ENCODE results near the gene NISCH.

The NISCH gene

DNA sequence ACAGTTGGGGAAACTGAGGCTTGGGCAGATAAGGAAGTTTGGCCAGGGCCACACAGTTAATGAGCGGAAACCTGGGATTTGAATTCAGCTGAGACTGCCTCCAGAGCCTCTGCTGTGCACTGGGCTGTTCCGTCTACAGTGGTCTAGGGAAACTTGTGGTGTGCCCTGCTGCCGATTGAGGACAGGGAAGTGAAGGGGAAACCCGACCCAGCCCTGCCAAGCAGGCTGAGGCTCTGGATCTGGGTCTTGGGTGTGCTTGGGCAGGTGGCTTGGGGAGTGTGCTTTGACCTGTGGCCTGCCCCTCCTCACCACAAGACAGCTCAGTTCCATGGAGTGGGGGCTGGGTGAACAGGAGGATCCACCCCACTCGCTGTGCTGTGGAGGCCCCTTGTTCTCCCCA, 17.6 kb downstream of the NISCH start:
- peaks cover 50 to 91% of the 10 kb centered on the region in 2 donors for H3K36me3 ChIP-seq (replicated peaks in 1 of 2; ENCODE audit: control insufficient read depth in 2 of 2, insufficient read depth in 2 of 2, low read length in 2 of 2)
- no peaks in the 10 kb centered on the region for H3K27me3 ChIP-seq (ENCODE audit: control insufficient read depth in 3 of 3, insufficient read depth in 3 of 3, low read depth in 1 of 3, low read length in 3 of 3)
- no peak overlapping the region for H3K23ac ChIP-seq (ENCODE audit: low read depth, low read length, poor library complexity)
- no peak overlapping the region for H4K91ac ChIP-seq (ENCODE audit: low read depth, low read length, poor library complexity)
- no peaks in the 10 kb centered on the region for H3K4me1 ChIP-seq (ENCODE audit: control insufficient read depth in 2 of 2, insufficient read depth in 1 of 2, low read depth in 1 of 2, low read length in 2 of 2)
- no peak overlapping the region for H2AFZ ChIP-seq (ENCODE audit: low read length)
- H3K79me1 ChIP-seq (ENCODE audit: low read depth, low read length), result peaks cover 7% of the 10 kb centered on the region
- no peak overlapping the region for H3K4me3 ChIP-seq (ENCODE audit: low read length in 2 of 2)
- no peak for DNase-seq (ENCODE audit: low spot score)
- no peak overlapping the region for H3K14ac ChIP-seq (ENCODE audit: low read length)
- no peak overlapping the region for H2BK5ac ChIP-seq (ENCODE audit: low read length)
- peak overlapping the region; percentile 26 for H2BK12ac ChIP-seq (ENCODE audit: low read length)
- H2BK15ac ChIP-seq (ENCODE audit: low read length), result no peak overlapping the region
- no peak overlapping the region for H3K18ac ChIP-seq (ENCODE audit: low read length)
- no peak overlapping the region for H3K27ac ChIP-seq (replicated peaks; ENCODE audit: low read length)
- no peak overlapping the region for H2AK5ac ChIP-seq (ENCODE audit: low read depth, low read length)
- no peak overlapping the region for H3K9ac ChIP-seq (ENCODE audit: low read depth, low read length, poor library complexity)
- H3K4me2 ChIP-seq (ENCODE audit: insufficient read depth, low read length, poor library complexity, severe bottlenecking), result no peak overlapping the region
- no CpG with 5 or more reads among the region's 5 CpGs for WGBS, 2 donors (ENCODE audit: extremely low coverage in 2 of 2, insufficient read length in 2 of 2, insufficient replicate concordance in 1 of 2)
- no peak overlapping the region for H3K4ac ChIP-seq (ENCODE audit: low read length)
- peaks cover 0 to 2% of the 10 kb centered on the region in 2 donors for H3K9me3 ChIP-seq (replicated peaks in 1 of 2; ENCODE audit: control insufficient read depth in 2 of 2, insufficient read depth in 1 of 2, low read depth in 1 of 2, low read length in 2 of 2)
- H2BK120ac ChIP-seq (ENCODE audit: low read depth, low read length), result no peak overlapping the region
- no peak overlapping the region for H4K8ac ChIP-seq (ENCODE audit: low read depth, low read length)

DNA sequence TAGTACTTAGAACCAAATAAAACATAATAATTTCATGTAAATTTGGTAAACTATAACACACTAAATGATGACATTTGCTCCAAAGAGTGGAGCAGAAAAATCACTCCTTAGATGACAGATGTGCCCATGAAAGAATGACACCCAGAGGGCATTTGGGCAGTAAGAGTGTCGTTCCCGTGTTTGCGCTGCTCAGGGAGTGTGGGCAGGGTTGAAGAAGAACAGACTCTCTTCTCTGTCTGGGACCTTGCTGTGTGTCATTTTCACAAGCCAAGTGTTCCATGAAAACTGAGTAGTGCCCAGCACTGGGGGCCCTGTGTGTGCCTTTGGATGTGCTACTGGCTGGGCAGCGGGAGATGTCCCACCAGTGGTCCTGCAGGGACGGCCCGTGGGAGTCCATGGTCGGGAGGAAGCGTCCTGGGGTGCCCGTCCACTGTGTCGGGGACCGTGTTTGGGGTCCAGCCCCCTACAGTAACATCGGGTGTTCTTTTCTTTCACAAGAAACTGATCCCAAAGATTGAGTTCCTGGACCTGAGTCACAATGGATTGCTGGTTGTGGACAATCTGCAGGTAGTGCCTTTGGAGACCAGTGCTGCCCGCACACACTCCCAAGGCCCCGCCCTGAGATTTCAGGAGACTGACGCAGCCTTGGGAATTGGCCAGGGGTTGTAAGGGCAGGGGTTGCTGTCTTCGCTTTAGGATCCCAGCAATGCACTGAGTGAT, 21.8 kb downstream of the NISCH start:
- Histone ChIP-seq H3K23ac (ENCODE audit: low read depth, low read length, poor library complexity) (no peak overlapping the region), H2AFZ (ENCODE audit: low read length) (no peak overlapping the region), H4K91ac (ENCODE audit: low read depth, low read length, poor library complexity) (no peak overlapping the region), H3K36me3 (replicated peaks in 1 of 2; ENCODE audit: control insufficient read depth in 2 of 2, insufficient read depth in 2 of 2, low read length in 2 of 2) (peaks cover 76 to 97% of the 10 kb centered on the region in 2 donors), H3K4me3 (ENCODE audit: low read length in 2 of 2) (no peak overlapping the region), H2BK120ac (ENCODE audit: low read depth, low read length) (no peak overlapping the region), H3K27me3 (ENCODE audit: control insufficient read depth in 3 of 3, insufficient read depth in 3 of 3, low read depth in 1 of 3, low read length in 3 of 3) (no peaks in the 10 kb centered on the region), H2BK12ac (ENCODE audit: low read length) (no peak overlapping the region), H3K14ac (ENCODE audit: low read length) (no peak overlapping the region), H2AK5ac (ENCODE audit: low read depth, low read length) (no peak overlapping the region), H3K27ac (replicated peaks; ENCODE audit: low read length) (no peak overlapping the region), H3K9me3 (replicated peaks in 1 of 2; ENCODE audit: control insufficient read depth in 2 of 2, insufficient read depth in 1 of 2, low read depth in 1 of 2, low read length in 2 of 2) (peaks cover 0 to 2% of the 10 kb centered on the region in 2 donors), H3K9ac (ENCODE audit: low read depth, low read length, poor library complexity) (no peak overlapping the region), H4K8ac (ENCODE audit: low read depth, low read length) (no peak overlapping the region), H3K4me1 (ENCODE audit: control insufficient read depth in 2 of 2, insufficient read depth in 1 of 2, low read depth in 1 of 2, low read length in 2 of 2) (no peaks in the 10 kb centered on the region), H3K4me2 (ENCODE audit: insufficient read depth, low read length, poor library complexity, severe bottlenecking) (no peak overlapping the region), H2BK5ac (ENCODE audit: low read length) (no peak overlapping the region), H3K79me1 (ENCODE audit: low read depth, low read length) (no peaks in the 10 kb centered on the region), H3K18ac (ENCODE audit: low read length) (no peak overlapping the region), H3K4ac (ENCODE audit: low read length) (no peak overlapping the region), H2BK15ac (ENCODE audit: low read length) (no peak overlapping the region)
- no peak for DNase-seq (ENCODE audit: low spot score)
- no CpG with 5 or more reads among the region's 16 CpGs for WGBS, 2 donors (ENCODE audit: extremely low coverage in 2 of 2, insufficient read length in 2 of 2, insufficient replicate concordance in 1 of 2)

DNA sequence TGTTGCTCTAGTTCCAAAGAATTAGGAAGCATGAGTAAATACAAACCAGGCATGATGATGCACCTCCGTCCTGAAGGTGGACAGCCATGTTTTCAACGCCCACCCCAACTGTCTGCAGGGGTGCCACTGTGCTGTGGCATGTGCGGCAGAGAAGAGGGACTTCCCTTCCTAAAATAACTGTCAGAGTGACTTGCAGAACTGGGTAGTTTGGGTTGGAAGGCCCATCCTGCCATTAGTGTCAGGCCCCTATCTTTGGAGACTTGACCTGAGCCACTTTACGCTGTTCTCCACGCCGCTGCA, 22.3 kb downstream of the NISCH start:
- H3K18ac ChIP-seq (ENCODE audit: low read length), result no peak overlapping the region
- no CpG with 5 or more reads among the region's 6 CpGs for WGBS, 2 donors (ENCODE audit: extremely low coverage in 2 of 2, insufficient read length in 2 of 2, insufficient replicate concordance in 1 of 2)

DNA sequence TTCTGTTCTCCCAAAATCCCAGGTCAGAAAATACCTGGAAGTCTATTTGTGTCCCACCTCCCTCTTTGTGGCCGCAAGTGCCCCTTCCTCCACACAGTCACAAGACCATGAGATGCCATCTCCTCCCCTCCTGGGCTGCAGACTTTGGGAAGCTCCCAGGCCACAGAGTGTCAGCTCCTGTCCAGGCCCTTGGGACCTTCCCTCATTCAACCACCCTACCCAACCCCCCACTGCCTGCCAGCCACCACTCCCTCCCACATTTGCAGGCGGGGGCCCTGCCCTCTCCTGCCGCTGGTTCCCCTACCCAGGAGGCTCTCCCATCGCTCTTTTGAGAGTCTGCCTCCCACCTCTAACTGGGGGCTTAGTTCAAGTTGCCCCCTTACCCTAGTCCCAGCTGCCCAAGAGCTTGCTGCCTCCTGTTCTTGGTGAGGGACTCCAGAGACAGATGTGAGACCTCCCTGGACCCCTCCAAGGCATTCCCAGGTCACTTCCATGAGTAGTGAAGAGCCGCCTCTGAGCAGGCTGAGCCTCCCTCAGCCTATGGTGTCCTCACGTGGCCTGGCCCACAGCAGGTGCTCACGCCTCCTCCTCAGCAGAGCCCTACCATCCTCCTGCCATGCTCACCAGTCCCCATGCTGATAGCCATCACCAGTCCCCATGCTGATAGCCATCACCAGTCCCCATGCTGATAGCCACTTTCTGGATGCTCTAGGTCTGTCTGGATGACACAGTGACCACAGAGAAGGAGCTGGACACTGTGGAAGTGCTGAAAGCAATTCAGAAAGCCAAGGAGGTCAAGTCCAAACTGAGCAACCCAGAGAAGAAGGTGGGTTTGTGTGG, 23.9 kb downstream of the NISCH start:
- Histone ChIP-seq H2BK15ac (ENCODE audit: low read length) (no peak overlapping the region), H4K91ac (ENCODE audit: low read depth, low read length, poor library complexity) (no peak overlapping the region), H3K4me2 (ENCODE audit: insufficient read depth, low read length, poor library complexity, severe bottlenecking) (no peak overlapping the region), H3K4ac (ENCODE audit: low read length) (no peak overlapping the region), H2AK5ac (ENCODE audit: low read depth, low read length) (no peak overlapping the region), H3K4me1 (ENCODE audit: control insufficient read depth in 2 of 2, insufficient read depth in 1 of 2, low read depth in 1 of 2, low read length in 2 of 2) (peaks cover 4 to 11% of the 10 kb centered on the region in 2 donors), H3K79me1 (ENCODE audit: low read depth, low read length) (no peaks in the 10 kb centered on the region), H2BK120ac (ENCODE audit: low read depth, low read length) (no peak overlapping the region), H3K18ac (ENCODE audit: low read length) (no peak overlapping the region), H3K9me3 (replicated peaks in 1 of 2; ENCODE audit: control insufficient read depth in 2 of 2, insufficient read depth in 1 of 2, low read depth in 1 of 2, low read length in 2 of 2) (no peaks in the 10 kb centered on the region), H2BK12ac (ENCODE audit: low read length) (no peak overlapping the region), H2BK5ac (ENCODE audit: low read length) (no peak overlapping the region), H4K8ac (ENCODE audit: low read depth, low read length) (no peak overlapping the region), H3K4me3 (ENCODE audit: low read length in 2 of 2) (no peak overlapping the region), H3K27me3 (ENCODE audit: control insufficient read depth in 3 of 3, insufficient read depth in 3 of 3, low read depth in 1 of 3, low read length in 3 of 3) (no peaks in the 10 kb centered on the region), H3K27ac (replicated peaks; ENCODE audit: low read length) (no peak overlapping the region), H3K14ac (ENCODE audit: low read length) (no peak overlapping the region), H3K36me3 (replicated peaks in 1 of 2; ENCODE audit: control insufficient read depth in 2 of 2, insufficient read depth in 2 of 2, low read length in 2 of 2) (peaks cover 67 to 97% of the 10 kb centered on the region in 2 donors), H2AFZ (ENCODE audit: low read length) (no peak overlapping the region), H3K9ac (ENCODE audit: low read depth, low read length, poor library complexity) (no peak overlapping the region), H3K23ac (ENCODE audit: low read depth, low read length, poor library complexity) (no peak overlapping the region)
- WGBS, 2 donors (ENCODE audit: extremely low coverage in 2 of 2, insufficient read length in 2 of 2, insufficient replicate concordance in 1 of 2), result no CpG with 5 or more reads among the region's 7 CpGs
- no peak for DNase-seq (ENCODE audit: low spot score)

More for the DNA sequence above, 22.3 kb downstream of the NISCH start:
- Histone ChIP-seq H3K79me1 (ENCODE audit: low read depth, low read length) (no peaks in the 10 kb centered on the region), H3K23ac (ENCODE audit: low read depth, low read length, poor library complexity) (no peak overlapping the region), H2BK15ac (ENCODE audit: low read length) (no peak overlapping the region), H3K4me2 (ENCODE audit: insufficient read depth, low read length, poor library complexity, severe bottlenecking) (no peak overlapping the region), H2BK120ac (ENCODE audit: low read depth, low read length) (no peak overlapping the region), H4K91ac (ENCODE audit: low read depth, low read length, poor library complexity) (no peak overlapping the region), H3K4me3 (ENCODE audit: low read length in 2 of 2) (no peak overlapping the region), H3K14ac (ENCODE audit: low read length) (no peak overlapping the region), H3K4me1 (ENCODE audit: control insufficient read depth in 2 of 2, insufficient read depth in 1 of 2, low read depth in 1 of 2, low read length in 2 of 2) (no peaks in the 10 kb centered on the region), H3K36me3 (replicated peaks in 1 of 2; ENCODE audit: control insufficient read depth in 2 of 2, insufficient read depth in 2 of 2, low read length in 2 of 2) (peaks cover 78 to 97% of the 10 kb centered on the region in 2 donors), H2AK5ac (ENCODE audit: low read depth, low read length) (no peak overlapping the region), H3K4ac (ENCODE audit: low read length) (no peak overlapping the region), H2BK5ac (ENCODE audit: low read length) (no peak overlapping the region), H3K27me3 (ENCODE audit: control insufficient read depth in 3 of 3, insufficient read depth in 3 of 3, low read depth in 1 of 3, low read length in 3 of 3) (no peaks in the 10 kb centered on the region), H3K27ac (replicated peaks; ENCODE audit: low read length) (no peak overlapping the region), H4K8ac (ENCODE audit: low read depth, low read length) (no peak overlapping the region), H3K9ac (ENCODE audit: low read depth, low read length, poor library complexity) (no peak overlapping the region), H2AFZ (ENCODE audit: low read length) (no peak overlapping the region), H2BK12ac (ENCODE audit: low read length) (no peak overlapping the region), H3K9me3 (replicated peaks in 1 of 2; ENCODE audit: control insufficient read depth in 2 of 2, insufficient read depth in 1 of 2, low read depth in 1 of 2, low read length in 2 of 2) (peaks cover 0 to 2% of the 10 kb centered on the region in 2 donors)
- DNase-seq (ENCODE audit: low spot score), result no peak

Measured in neuronal stem cell (in vitro differentiated cells).